Glomerular endothelial cell (primary cell): ENCODE results near the gene IGFBP2. TPM values are rescaled to one million over a fixed set of nuclear protein-coding genes. Genes with fewer than 3 reads are reported as not detected.

Experiments
- DNase-seq: peaks from one replicate; pipeline ENCODE4 v3.0.0-alpha.2; 2011; ENCODE audit warnings: low read depth, low spot score; ENCODE audit errors: extremely low read depth
- total RNA-seq: library from RNA; depleted of rRNA; stranded (reverse); fragments of >200 nt; gene quantifications from 2 replicates; pipeline ENCODE4 v1.2.3, GENCODE V29; 2015

The IGFBP2 gene
- total RNA-seq, 1 donor from 2014 or later, result 268 TPM

- no peak for DNase-seq
These were observed 17.7 kb upstream of the IGFBP2 start for GRCh38 chr2:216615298-216616082.

DNA sequence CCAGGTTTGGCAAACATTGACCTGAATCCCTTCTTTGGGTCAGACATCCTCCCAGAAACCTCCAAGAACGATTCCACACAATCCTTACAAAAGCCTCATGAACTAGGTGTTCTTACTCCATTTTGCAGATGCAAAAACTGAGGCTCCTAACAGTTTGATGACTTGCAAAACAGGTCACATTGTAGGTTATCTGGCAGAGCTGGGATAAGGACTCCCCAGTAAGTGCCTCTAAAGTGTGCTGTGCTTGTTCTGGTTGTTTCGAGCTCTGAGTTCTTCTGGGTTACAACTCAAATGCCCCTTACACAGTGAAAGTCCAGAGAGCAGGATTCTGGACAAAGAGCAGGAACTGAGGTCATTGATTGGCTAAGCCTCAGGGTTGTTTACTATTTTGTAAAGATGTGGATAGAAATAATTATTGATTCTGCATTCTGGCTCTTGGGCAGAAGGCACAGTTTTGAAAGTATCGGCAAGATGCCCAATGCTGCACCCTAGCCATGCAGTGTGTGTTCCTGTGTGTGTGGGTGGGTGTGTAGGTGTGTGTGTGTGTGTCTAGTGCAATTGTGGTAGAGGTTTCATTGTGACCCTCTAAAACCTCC lies 17.0 kb upstream of the IGFBP2 start:
- DNase-seq, result no peak

- DNase-seq, result no peak
These were observed 15.9 kb upstream of the IGFBP2 start for GRCh38 chr2:216617159-216617815.

DNA sequence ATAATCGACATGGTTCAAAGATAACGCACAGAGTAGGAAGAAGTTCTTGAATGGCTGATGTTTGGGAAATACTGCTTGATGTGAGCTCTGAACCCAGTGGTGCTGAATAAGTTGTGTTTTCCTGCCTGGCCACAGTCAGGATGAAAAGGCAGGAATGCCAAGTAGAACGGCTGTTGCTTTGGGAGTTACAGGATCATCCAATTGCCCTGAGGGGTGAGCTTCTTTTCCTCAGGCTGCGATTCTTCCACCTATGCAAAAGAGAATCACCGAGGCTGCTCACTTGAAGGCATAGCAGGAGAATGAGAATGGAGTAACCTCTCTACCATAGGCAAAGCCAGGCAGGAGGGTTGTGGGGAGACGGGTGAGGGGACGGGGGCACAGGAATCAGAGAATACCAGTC lies 14.4 kb upstream of the IGFBP2 start:
- no peak for DNase-seq

- no peak for DNase-seq
These were observed 13.5 kb upstream of the IGFBP2 start for GRCh38 chr2:216619411-216620393.

- no peak for DNase-seq
These were observed 12.4 kb upstream of the IGFBP2 start for GRCh38 chr2:216620786-216621185.

DNA sequence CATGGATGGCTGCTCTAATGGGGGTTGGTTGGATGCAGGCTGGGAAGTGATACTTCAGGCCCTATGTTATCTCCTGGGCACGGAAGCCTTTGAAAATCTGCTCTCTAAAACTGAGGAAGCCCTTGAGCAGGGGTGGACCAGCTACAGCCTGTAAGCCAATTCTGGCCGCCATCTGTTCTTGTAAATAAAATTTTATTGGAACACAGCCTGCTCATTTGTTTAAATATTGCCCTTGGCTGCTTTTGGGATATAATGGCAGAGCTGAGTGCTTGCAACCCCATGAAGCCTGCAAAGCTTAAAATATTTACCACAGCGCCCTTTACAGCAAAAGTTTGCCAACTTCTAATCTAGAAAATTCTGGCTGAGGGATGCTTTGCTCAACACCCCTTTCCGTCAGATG lies 11.9 kb upstream of the IGFBP2 start:
- DNase-seq, result no peak

DNA sequence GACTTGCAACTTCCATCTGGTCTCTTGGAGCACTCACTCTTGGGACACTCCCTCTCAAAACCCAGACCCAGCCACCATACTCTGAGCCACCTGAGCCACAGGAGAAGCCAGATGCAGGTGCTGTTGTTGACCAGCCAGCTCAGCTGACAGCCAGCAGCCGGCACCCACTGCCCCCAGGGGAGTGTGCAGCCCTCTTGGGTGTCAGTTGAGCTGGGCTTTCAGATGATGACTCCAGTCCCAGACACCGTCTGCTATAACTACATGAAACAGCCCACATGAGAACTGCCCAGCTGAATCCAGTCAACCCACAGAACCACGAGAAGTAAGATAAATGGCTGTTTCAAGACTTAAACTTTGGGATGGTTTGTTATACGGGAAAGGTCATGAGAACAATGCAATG lies 10.7 kb upstream of the IGFBP2 start:
- DNase-seq, result no peak

GRCh38 chr2:216624251-216624650 lies 9.0 kb upstream of the IGFBP2 start:
- no peak for DNase-seq

GRCh38 chr2:216626168-216626874 lies 6.9 kb upstream of the IGFBP2 start:
- no peak for DNase-seq

GRCh38 chr2:216626875-216627245 lies 6.4 kb upstream of the IGFBP2 start:
- no peak for DNase-seq

DNA sequence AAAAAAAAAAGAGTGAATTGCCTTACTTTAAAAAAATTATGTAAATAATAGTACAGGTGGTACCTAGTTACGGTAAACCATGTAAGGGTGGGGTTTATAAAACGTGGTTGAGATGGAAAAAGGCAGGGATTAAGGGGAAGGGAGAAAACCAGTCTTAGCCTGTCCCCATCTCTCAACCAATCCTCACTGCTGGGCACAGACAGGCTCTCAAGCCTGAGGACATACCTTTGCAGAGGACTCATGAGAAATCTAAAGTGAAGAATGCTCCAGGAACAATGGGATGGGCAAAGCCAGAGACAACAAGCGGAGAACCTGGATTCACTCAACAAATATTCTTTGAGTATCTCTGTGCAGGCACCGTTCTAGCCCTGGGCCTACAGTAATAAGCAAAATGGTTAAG lies 3.4 kb upstream of the IGFBP2 start:
- DNase-seq, result no peak

GRCh38 chr2:216632346-216632951 lies 771 bp upstream of the IGFBP2 start:
- no peak for DNase-seq

DNA sequence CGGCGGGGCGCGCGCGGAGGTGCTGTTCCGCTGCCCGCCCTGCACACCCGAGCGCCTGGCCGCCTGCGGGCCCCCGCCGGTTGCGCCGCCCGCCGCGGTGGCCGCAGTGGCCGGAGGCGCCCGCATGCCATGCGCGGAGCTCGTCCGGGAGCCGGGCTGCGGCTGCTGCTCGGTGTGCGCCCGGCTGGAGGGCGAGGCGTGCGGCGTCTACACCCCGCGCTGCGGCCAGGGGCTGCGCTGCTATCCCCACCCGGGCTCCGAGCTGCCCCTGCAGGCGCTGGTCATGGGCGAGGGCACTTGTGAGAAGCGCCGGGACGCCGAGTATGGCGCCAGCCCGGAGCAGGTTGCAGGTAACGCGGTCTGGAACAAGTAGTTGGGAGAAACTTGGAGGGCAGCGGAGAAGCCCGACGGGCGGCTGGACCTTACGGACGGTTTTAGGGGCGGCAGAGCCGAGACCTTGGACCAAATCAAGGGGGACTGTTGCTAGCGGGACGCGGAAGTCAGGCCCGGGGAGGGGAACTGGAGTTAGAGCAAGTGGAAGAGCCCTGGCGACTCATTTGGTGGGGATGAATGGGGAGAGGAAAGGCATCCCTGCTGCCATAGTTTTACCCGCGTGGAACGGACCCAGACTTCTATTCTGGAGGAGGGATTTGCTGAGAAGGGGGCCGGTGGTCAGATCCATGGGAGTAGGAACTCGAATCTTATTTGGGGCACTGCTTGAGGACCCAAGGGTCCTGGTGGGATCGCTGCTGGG lies 573 bp downstream of the IGFBP2 start:
- DNase-seq, result no peak

DNA sequence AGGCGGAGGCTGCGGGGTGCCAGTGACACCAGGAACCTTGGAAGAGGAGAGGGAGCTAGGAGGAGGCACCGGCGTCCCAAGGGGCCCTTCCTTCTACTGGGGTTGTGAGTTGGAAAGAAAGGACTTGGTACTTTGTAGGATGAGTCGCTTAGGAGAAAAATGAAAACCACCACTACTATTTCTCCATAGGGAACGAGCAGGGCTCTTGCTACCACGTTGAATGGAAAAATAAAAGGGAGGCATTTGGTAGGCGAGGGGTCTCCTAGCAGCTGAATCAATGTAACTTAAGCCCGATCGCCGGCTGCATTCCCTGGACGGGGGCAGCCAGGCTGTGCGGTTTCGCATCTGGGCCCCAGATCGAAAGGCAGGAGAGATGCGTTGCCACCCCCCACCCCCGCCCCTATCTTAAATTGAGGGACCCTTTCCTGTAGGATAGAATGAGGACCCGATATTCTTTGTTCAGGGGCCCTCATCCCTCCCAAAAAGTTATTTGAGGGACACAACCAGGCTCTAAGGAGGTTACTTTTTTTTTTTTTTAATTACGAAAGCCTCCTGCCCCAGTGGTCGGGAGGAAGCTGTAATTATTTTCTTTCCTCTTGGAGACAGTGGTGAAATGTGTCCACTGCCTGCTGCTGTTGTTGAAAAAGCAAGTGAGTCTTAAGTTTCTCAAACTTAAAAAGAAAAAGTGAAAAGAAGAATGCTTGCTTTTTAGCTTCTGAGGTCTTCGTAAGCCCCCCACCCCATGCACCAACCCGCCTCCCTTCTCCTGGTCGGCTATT lies 1.3 kb downstream of the IGFBP2 start:
- DNase-seq, result no peak

- no peak for DNase-seq
These were observed 2.0 kb downstream of the IGFBP2 start for GRCh38 chr2:216635171-216635570.

DNA sequence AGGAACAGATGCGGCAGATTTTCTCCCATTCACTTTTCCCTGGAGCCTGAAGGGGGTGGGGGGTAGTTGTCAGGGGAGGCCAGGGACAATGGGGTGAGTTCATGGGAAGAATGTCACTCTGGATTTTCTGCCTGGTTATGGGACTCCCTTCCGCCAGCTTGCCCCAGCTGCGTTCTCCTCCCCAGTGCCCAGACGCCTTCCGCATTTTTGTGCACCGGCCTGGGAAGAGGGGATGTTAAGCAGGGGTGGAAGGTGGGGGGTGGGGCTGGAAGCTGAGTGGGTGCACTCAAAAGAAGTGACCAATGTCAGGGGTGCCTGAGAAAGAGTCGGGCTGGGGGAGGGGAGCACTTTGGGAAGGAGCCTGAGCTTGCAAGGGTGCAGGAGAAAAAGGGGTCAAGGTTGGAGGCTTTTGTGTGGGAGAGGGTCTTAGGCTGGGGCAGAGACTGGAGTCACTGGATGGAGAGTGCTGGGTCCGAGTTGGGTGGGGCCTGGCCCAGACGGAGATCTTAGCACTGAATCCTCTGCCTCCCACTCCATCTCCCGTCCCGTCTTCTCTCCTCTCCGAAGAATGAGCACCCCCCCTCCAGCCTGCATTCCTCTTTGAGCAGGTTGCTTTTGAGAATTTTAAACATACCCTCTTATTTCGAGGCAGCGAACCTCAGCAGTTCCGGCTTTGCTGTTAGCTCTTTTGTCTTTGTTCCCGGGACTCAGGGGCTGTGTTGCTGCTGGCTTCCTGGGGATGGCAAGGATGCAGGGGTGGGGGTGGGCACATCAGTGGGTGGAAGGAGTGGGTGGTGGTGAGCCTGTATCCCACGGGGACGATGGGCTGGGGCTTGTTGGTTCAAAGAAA lies 2.7 kb downstream of the IGFBP2 start:
- no peak for DNase-seq
